ENCODE results near the gene RPL15.

RPL15 gene

DNA sequence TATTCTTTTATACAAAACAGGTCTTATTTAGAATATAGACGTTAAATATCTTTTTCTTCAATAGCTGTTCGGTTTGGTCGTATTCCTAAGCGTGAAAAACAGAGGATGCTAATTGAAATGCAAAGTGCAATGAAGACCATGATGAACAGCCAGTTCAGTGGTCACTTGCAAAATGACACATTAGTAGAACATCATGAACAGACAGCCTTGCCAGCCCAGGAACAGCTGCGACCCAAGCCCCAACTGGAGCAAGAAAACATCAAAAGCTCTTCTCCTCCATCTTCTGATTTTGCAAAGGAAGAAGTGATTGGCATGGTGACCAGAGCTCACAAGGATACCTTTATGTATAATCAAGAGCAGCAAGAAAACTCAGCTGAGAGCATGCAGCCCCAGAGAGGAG lies 45.0 kb downstream of the RPL15 start:
- no peak for DNase-seq (ENCODE audit: low spot score)

DNA sequence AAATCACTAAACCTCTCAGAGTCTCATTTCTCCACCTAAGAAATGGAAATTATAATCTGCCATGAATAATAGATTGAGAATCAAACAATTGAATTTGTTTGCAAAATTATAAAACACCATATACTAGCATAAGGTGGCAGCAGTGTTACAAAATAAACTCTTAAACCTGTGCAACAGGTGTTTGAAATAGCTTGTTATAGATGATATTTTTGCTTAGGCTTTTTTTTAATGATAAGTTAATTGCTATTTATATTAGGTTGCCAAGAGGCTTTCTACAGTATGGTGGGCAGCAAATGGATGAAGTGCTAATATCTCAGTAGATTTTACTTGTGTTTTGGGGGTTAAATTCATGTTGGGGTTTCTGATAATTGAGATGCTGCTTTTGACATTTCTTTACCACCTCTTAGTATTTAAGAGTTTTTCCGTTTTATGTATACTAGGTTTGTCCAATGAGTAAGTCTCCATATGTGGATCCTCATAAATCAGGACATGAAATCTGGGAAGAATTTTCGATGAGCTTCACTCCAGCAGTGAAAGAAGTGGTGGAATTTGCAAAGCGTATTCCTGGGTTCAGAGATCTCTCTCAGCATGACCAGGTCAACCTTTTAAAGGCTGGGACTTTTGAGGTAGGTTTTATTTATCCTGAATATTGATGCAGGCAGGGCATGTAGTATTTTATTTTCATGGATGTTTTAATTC lies 47.8 kb downstream of the RPL15 start:
- no peak for DNase-seq (ENCODE audit: low spot score)

DNA sequence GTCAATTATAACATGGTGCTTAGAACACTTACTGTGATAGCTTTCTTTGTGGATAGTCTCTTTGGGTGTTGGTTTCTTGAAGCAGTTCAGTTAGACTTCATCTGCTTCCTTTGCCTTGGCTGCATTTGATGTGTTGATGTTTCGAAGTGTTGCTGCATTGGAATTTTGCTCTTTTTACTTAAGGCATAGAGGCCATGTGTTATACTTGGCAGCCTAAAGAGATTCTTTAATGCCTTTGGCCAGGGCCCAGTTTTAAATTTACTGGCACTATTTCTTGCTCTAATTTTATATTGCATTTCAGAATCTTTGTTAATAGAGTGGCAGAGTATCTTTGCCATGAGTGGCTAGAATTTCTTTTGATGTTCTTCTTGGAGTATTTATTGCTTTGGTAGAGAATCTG lies 49.4 kb downstream of the RPL15 start:
- DNase-seq (ENCODE audit: low spot score): no peak

DNA sequence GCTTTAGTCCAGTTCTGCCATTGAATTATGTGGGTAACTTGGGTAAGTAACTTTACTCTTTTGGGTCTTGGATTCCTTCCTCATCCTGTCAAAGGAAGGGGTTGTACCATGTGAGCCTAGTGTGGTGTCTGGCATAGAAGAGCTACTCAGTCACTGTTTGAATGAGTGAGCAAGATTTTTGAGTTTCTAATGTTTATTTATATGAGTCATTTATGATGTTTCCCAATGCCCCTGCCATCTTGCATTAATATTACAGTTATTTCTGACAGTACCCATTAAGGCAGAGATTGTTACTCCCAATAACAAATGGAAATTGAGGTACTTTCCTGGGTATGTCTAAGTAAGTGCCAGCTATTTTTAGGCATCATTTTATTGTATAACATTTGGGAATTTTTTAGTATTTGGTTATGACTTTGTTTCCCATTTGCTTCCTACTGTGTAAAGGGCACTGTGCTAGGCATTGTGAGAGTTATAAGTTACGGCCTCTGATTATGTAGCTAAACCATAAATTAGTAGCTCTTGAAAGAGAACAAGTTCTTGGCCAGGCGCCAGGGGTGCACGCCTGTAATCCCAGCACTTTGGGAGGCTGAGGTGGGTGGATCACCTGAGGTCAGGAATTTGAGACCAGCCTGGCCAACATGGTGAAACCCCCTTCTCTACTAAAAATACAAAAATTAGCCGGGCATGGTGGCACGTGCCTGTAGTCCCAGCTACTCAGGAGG lies 51.7 kb downstream of the RPL15 start:
- DNase-seq (ENCODE audit: low spot score): no peak

DNA sequence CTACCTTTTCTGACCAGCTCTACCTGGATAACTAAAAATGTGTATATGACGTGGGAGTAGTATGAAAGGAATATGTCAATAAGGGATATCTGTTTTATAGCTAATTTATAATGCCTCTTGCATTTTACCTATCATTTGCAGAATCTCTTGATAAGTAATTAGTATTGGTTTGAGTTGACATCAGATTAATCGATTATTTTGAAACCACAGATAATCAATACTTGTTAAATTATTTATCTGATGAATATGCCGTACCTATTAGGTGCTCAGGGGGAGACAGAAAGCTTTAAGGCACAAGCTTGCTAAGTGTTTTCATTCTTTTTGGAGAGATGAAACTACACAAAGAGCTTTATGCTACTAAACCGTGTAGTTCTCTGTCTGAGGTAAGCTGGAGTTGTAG lies 52.5 kb downstream of the RPL15 start:
- DNase-seq (ENCODE audit: low spot score): no peak

Data from globus pallidus (tissue), 1 donor.